Measurements from ENCODE around the gene BSPRY.

The BSPRY gene
- 0 to 0.74 (median 0.33) reads per million in 3 experiments for total RNA-seq

DNA sequence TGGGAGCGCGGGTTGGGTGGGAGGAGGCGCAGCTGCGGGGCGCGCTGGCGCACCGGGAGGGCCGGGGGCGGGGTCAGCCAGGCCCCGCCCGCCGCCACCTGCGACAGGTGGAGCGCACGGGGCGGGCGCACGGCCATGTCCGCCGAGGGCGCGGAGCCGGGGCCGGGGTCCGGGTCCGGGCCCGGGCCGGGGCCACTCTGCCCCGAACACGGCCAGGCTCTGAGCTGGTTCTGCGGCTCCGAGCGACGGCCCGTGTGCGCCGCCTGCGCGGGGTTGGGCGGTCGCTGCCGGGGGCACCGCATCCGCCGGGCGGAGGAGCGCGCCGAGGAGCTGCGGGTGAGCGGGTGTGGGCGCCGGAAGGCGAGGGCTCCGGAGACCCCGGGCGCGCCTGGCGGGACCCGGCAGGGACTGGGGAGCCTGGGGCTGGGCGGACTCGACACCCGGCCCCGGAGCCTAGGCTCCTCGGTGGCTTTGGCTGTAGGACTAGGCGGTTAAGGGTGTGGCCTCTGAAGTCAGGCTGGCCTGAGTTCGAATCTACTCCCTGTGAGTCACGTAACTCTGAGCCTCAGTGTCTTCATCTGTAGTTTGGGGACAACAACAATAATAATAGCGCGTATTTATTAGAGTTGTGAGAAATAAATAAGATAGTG lies at the start of gene BSPRY:
Gene BSPRY (plus strand): TSS at position 97 of the 650 bp plus-strand sequence. CDS start 39 bp downstream, at position 136.
- peak; percentile 18 for DNase-seq

GRCh38 chr9:113299800-113300292 lies 49.5 kb upstream of the BSPRY start:
- no peak for DNase-seq

DNA sequence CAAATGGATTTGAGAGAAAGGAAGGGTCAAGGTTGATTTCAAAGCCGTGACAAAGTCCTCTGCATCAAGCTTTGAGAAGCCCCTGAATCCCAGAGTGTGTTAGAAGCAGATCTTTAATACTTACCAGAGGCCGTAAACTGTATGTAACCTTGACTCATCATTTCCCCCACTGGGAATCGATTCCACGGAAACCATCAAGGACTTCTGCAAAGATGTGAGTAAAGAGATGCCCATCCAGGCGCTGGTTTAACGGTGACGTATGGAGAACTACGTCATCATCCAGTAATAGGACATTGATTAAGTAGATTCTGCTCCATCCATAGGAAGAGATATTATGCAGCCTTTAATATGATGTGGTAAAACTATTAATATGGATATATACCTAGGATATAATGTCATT lies 47.8 kb upstream of the BSPRY start:
- DNase-seq = no peak

DNA sequence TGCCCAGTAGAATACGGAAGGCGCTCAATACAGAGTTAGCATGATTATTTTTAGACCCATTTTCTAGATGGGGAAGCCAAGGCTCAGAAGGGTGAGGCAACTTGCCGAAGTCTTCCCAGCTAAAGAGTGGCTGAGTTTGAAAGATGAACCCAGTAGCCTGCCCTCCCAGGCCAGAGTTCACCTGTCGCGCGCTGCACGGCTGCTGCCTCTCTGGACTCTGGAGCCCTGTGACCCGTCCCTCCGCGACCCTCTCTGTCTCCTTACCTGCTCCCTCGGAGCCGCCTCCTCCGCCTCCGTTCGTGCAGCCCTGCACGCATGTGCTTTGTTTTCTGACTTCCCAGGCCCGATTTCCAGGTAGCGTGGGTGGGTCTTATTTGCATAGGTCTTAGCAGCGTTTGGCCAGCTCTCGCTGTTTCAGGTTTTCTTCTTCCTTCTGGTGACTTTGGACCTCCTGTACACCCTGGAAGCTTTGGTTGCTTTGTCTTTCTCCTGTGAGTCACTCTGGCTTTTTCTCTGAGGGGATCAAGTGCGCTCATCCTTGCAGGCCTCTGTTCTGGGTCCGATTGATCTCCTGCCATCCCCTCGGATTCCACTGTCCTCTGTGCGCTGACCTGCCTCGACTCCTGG lies 46.4 kb upstream of the BSPRY start, which contains the start of gene RNF183:
Gene RNF183 (minus strand): TSS at position 585 of the 627 bp plus-strand sequence. CDS start 5,192 bp downstream, outside the sequence.
- DNase-seq = no peak

GRCh38 chr9:113306566-113306965 lies 42.8 kb upstream of the BSPRY start:
- no peak for DNase-seq

GRCh38 chr9:113307396-113307975 lies 41.9 kb upstream of the BSPRY start:
- DNase-seq = no peak

- DNase-seq = peak; percentile 28
These were observed 40.0 kb upstream of the BSPRY start for GRCh38 chr9:113309204-113309813.

GRCh38 chr9:113310538-113310937 lies 38.8 kb upstream of the BSPRY start:
- DNase-seq = no peak

DNA sequence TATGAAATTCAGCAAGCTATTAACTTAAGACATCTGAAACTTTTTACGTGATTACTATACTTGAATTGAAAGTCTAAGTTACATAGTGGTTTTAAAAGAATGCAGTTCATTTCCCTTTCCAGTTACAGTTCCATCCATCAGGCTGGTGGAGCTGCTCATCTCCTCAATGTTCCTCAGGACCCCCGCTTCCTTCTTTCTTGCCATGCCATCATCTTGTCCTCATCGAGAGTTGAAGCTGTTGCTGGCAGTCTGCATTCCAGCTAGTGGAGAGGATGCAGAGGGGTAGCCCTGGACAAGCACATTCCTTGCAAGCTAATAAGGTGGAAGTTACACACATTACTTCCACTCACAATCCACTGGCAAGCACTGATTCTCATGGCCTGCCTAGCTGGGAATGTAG lies 37.4 kb upstream of the BSPRY start:
- no peak for DNase-seq

- no peak for DNase-seq
These were observed 36.1 kb upstream of the BSPRY start for GRCh38 chr9:113313261-113313660.

DNA sequence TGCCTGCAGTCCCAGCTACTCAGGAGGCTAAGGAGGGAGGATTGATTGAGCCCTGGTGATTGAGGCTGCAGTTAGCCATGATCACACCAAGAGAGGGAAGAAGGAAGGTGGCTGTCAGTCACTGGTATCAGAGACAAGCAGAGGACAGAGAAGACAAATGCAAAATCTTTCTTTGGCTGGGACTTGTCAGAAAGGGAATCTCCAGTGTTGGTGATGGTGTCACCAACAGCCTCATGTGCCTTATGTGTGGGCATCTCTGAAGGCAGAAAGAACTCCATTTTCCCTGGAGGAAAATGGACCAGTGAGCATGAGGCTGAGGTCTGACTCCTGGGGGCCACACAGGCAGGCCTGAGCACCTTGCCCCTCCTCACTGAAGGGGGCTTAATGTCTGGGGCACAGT lies 34.1 kb upstream of the BSPRY start:
- DNase-seq = no peak

DNA sequence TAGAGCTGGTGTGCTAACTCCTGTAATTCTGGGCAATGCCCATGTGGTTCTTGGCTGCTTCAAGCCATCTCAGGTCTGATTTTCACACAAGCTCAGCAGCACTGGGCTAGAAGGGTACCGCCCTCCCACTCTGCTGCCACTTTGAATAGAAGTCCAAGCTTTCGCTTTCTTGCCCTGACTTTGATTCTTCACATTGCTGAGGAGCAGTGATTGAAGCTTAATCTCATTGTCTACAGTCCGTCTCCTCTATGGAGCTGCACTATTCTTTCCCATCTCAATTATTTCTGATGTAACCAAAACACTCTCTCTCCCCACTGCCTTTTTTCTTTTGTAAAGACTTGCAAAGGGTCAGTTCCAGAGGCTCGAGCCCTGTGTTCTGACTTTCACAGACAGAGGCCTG lies 33.3 kb upstream of the BSPRY start:
- DNase-seq = no peak

- no peak for DNase-seq
These were observed 31.6 kb upstream of the BSPRY start for GRCh38 chr9:113317777-113318176.

DNA sequence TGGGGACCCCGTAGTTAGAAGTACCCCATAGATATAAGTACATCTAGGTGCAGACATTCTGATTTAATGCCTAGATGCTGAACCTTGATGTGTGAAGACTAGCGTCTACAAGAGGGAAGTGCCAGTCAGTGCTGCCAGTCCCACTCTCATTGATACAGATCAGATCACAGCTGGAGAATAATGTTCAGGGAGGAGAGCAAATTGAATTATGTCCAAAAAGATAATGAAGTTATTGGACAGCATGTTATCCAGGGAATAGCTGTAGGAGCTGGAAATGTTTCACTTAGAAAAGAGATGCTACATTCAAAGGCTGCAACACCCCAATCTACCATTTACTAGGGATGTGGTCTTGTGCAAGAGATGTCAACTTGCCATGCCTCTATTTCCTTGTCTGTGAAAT lies 30.3 kb upstream of the BSPRY start:
- no peak for DNase-seq

DNA sequence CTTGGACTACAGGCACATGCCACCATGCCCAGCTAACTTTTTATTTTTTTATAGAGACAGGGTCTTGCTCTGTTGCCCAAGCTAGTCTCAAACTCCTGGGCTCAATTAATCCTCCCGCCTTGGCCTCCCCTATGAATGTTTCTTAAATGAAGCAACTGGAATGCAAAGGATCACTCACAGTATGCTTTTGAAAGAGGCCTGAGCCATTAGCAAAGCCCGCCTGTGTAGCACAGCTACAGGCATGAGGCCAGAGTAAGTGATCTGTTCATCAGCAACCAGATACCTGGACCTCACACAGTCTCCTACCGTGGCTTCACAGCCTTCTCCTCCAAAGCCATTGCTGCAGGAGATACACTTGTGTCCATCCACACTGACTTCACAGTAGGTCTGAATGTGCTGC lies 29.3 kb upstream of the BSPRY start:
- no peak for DNase-seq

DNA sequence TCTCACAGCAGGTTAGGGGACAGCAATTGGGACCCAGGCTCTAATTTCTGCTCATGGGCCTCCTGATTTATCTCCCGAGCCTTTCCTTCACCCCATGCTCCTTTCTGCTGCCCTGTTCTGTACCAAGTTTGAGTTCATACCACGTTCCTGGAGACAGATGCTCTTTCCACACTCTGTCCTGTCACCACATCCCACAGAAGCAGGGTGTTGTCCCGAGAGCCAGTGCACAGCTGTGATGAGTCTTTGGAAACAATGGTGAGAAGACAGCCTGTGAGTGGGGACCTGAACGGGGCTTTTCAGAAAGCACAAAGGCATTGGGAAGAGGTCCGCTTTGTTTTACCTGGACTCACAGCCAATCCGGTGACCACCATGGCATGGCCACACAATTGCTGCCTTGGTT lies 26.7 kb upstream of the BSPRY start:
- no peak for DNase-seq

GRCh38 chr9:113326230-113326629 lies 23.1 kb upstream of the BSPRY start:
- no peak for DNase-seq

DNA sequence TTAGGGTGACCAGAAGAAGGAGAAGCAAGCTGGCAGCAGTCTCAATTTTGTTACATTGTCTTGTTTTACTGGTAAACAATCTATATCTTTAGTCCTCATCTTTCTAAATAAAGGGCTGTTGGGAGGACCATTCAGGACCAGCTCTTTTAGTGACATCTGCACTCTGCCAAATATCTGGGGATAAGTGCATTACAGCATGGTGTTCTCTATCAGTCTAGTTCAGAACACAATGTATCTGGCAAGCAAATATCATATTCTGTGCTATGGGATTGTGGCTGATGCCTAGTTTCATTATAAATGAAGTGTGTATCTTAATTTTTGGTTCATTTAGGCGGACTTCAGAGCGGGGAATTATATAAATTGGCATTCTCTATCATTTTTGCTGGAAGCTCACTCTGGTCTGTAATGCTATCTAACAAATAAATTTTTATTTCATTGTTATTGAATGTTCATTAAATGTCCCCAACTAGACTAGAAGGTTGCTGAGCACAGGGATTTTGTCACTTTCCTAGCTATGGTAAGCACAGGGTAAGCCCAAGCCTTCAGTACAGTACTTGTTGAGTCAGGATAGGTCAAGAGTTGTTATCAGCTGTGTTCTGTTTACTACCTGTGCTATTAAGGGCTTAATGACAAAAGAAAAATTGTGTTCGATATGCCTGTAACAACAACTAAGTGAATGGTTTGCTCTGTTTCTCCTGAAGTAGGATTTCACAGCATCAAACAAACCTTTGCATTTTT lies 21.1 kb upstream of the BSPRY start:
- no peak for DNase-seq

DNA sequence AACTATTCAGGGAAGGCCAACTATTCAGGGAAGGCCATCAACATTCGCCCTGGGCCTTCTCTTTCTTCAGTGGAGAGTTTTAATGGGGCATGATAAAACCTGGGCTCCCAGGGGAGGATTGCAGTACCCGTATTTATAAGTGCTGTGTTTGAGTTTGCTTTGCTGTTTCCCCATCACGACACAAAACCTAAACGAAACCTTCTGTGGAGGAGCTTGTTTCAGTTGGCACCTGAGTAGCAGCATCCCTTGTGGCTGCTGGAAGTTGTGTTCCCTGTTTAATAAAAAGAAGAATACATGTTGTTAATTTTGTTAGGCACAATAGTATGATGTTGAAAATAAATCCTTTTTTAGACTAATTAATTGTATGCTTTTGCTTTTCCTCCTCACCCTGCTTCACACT lies 17.6 kb upstream of the BSPRY start:
- no peak for DNase-seq

DNA sequence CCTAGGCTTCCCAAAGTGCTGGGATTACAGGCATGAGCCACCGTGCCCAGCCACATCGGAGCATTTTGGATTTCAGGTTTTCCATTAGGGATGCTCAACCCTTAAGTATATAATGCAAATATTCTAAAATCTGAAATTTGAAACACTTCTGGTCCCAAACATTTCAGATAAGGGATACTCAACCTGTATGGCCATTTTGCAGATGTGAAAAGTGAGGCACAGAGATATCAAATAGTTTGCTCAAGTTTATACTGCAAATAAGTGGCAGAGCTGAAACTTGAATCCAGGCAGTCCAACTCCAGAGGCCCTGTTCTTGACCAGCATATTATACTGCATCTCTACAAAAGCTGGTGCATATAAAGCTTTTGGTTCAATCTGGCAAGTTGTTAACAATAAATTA lies 11.6 kb upstream of the BSPRY start:
- DNase-seq = no peak

DNA sequence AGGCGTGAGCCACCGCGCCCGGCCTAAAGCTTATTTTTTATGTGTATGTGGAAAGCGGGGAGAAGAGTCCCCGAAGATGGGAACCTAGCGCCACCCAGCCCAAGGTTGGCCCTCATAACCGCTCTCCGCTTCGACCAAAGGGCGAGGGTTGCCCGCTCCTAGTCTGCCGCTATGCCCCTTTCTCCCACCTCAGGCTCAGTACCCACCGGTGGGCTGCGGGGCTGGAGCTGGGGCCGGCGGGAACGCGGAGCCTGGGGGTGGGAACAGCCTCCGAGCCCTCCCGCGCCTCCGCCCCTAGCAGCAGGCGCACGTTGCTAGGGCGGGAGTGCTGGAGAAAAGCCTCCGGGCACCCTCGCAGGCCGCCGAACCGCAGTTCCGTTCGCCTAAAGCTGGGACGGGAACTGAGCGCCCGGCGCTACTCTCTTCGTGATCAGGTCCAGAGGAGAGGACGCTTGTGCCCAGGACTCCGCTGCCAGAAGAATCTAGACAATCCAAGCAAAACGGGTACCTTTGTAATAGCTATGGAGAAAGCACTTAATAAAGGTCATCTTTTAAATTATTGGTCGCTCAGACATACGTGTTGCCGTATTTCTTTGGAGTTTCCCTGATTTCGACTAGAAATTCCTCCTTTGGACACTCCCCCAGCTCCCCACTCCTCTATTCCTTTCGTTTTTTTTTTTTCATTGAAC lies 9.2 kb upstream of the BSPRY start, which contains the start of gene WDR31:
Gene WDR31 (minus strand): TSS at position 265 of the 689 bp plus-strand sequence. CDS start 8,253 bp downstream, outside the sequence.
- DNase-seq = peak; percentile 59
